Measurements from ENCODE around the gene CACNA2D1. TPM values are rescaled to one million over a fixed set of nuclear protein-coding genes. Genes with fewer than 3 reads are reported as not detected.

CACNA2D1 gene
- total RNA-seq, 4 donors from 2014 or later = 29.8 to 47.6 (median 36.6) TPM

- Histone ChIP-seq H3K27me3 (no peaks in the 10 kb centered on the region), H3K27ac (no peak overlapping the region), H3K4me1 (peaks cover 0 to 4% (median 2%) of the 10 kb centered on the region in 3 donors), H3K9me3 (no peaks in the 10 kb centered on the region), H3K4me3 (no peak overlapping the region), H3K36me3 (no peaks in the 10 kb centered on the region)
- TF ChIP-seq CTCF (IDR thresholded peaks at IDR 0.05) (no peak), POLR2AphosphoS5 (IDR thresholded peaks at IDR 0.05) (no peak)
- no peak for ATAC-seq
- 70 to 76% methylated on average over 3 of the region's 3 CpGs for WGBS, 2 donors (ENCODE audit: low coverage in 1 of 2)
Observed at GRCh38 chr7:82264783-82265305, 178.7 kb downstream of the CACNA2D1 start.

GRCh38 chr7:82263920-82264782 lies 179.4 kb downstream of the CACNA2D1 start:
- no peak for TF ChIP-seq POLR2AphosphoS5 (IDR thresholded peaks at IDR 0.05)
- TF ChIP-seq EP300 (IDR thresholded peaks at IDR 0.05) = no peak
- TF ChIP-seq POLR2A (IDR thresholded peaks at IDR 0.05) = no peak
- no peaks in the 10 kb centered on the region for H3K27me3 ChIP-seq
- 68 to 78% methylated on average over 3 of the region's 3 CpGs for WGBS, 2 donors (ENCODE audit: low coverage in 1 of 2)
- H3K4me3 ChIP-seq = no peak overlapping the region
- H3K4me1 ChIP-seq = peaks cover 0 to 4% (median 2%) of the 10 kb centered on the region in 3 donors
- H3K27ac ChIP-seq = no peak overlapping the region
- H3K9me3 ChIP-seq = no peaks in the 10 kb centered on the region
- H3K36me3 ChIP-seq = no peaks in the 10 kb centered on the region
- ATAC-seq = no peak

GRCh38 chr7:82258181-82258580 lies 185.4 kb downstream of the CACNA2D1 start:
- peaks cover 0 to 20% (median 0%) of the 10 kb centered on the region in 3 donors for H3K4me1 ChIP-seq
- H3K27me3 ChIP-seq = no peaks in the 10 kb centered on the region
- H3K27ac ChIP-seq = peak overlapping the region; percentile 34 to 53 (median 36)
- 13 to 24% methylated on average over 2 of the region's 2 CpGs for WGBS, 2 donors (ENCODE audit: low coverage in 1 of 2)
- TF ChIP-seq POLR2AphosphoS5 (IDR thresholded peaks at IDR 0.05) = no peak
- no peak overlapping the region for H3K4me3 ChIP-seq
- ATAC-seq = no peak
- H3K36me3 ChIP-seq = no peaks in the 10 kb centered on the region
- H3K9me3 ChIP-seq = no peaks in the 10 kb centered on the region

- WGBS, 2 donors (ENCODE audit: low coverage in 1 of 2) = 67 to 79% methylated on average over 2 of the region's 2 CpGs
Observed at GRCh38 chr7:82257118-82257695, 186.4 kb downstream of the CACNA2D1 start.

GRCh38 chr7:82255706-82256105 lies 187.9 kb downstream of the CACNA2D1 start:
- Histone ChIP-seq H3K27me3 (no peaks in the 10 kb centered on the region), H3K27ac (no peak overlapping the region), H3K9me3 (no peaks in the 10 kb centered on the region), H3K36me3 (no peaks in the 10 kb centered on the region), H3K4me1 (peaks cover 0 to 20% (median 0%) of the 10 kb centered on the region in 3 donors), H3K4me3 (no peak overlapping the region)
- ATAC-seq = no peak
- WGBS, 2 donors (ENCODE audit: low coverage in 1 of 2) = 100% methylated on average over 2 of the region's 3 CpGs; no CpG with 5 or more reads in 1 of the 2 donors
- TF ChIP-seq CTCF (IDR thresholded peaks at IDR 0.05) = no peak
- TF ChIP-seq EP300 (IDR thresholded peaks at IDR 0.05) = no peak
- TF ChIP-seq POLR2A (IDR thresholded peaks at IDR 0.05) = no peak
- TF ChIP-seq POLR2AphosphoS5 (IDR thresholded peaks at IDR 0.05) = no peak

More at GRCh38 chr7:82257118-82257695, 186.4 kb downstream of the CACNA2D1 start:
- Histone ChIP-seq H3K4me1 (peaks cover 0 to 20% (median 0%) of the 10 kb centered on the region in 3 donors), H3K27ac (peak overlapping the region in 1 of 4 donors; percentile 53), H3K27me3 (no peaks in the 10 kb centered on the region), H3K36me3 (no peaks in the 10 kb centered on the region), H3K4me3 (no peak overlapping the region), H3K9me3 (no peaks in the 10 kb centered on the region)
- ATAC-seq = no peak
- TF ChIP-seq POLR2AphosphoS5 (IDR thresholded peaks at IDR 0.05) = no peak
- TF ChIP-seq POLR2A (IDR thresholded peaks at IDR 0.05) = no peak
- TF ChIP-seq CTCF (IDR thresholded peaks at IDR 0.05) = no peak
- TF ChIP-seq EP300 (IDR thresholded peaks at IDR 0.05) = no peak
